GM18508 (cell line): ENCODE data around the gene TXNRD3.

ENCODE experiments used
- ATAC-seq: cut with Tn5 transposase; IDR thresholded peaks from one replicate; pipeline ENCODE4 v1.9.1; 2021; ENCODE audit warnings: moderate number of reproducible peaks; ENCODE audit not compliant: insufficient read depth, unreplicated experiment

The TXNRD3 gene

DNA sequence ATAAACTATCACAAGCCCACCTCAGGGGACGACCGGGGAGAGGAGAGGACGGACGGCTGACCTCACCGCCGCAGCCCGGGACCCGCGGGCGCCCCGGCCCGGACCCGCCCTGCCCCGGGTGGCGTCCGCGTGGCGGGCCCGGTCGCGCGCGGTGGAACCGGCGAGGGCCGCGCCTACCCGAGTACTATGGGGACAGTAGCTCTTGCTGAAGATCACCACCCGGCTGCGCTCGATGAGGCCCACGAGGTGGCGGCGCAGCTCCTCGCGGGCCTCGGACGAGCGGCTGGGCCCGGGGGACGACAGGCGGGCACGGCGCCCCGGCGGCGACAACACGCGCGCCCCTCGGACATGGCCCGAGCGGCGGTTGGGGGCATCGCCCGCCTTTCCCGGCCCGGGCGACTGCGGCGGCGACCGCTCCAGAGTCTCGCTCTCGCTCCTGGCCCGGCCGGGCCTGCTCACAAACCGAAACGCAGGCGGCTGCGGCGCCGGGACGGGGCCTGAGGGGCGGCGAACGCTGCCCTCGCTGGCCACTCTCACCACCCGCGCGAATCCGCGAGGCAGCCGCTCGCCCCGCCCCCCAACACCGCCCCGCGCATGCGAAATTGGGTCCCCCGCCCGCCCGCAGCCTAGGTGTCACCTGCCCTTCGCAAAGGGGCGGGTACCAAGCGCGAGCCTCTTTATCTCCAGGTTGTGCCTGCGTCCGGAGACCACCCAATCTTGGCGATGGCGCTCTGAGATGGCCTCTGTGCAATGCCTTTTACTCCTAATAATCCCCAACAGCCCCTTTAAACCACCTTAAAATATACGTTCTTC is at the start of gene TXNRD3:
Gene TXNRD3, minus strand, starts transcription at position 554 of the 813 bp plus-strand sequence.
- no peak for ATAC-seq

DNA sequence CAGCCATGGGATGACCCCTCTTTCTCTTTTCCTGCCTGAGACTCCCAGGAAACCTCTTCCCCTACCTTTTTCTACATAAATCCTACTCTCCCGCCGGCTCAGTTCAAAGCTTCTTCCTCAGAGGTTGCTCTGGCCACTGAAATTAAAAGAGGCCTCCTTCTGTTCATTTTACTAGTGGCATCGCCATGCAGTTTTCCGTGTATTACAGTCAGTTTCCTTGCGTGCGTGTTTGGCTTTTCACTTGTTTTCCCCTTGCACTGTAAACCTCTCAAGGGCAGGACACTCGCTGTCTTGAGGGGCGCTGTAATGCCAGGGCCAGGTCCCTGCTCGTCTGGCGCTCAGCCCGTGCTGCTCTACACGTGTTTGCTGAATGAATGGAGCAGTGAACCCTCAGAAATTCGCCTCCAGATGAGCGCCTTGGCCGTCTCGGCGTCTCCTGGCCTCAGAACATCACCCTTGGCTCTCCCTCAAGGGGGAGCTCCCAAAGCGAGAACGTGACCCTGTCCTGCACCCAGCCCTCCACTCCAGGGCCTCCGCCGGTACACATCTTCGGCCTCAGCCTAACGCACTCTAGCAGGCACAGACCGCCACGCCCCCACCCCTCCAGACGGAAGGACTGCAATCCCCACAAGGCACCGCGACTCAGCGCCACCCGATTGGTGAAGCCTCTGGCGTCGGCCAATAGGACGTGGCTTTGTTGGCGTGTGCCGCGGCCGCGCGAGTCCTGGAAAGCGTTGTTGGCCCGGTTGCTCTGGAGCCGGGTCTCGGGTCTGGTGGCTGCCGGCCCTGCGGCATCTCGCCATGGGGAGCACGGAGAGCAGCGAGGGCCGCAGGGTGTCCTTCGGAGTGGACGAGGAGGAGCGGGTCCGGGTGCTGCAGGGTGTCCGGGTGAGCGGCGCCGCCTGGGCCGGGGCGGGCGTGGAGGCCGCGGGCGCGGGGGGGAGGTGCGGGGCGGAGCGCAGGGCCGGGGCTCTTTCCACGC is 48.9 kb upstream of the TXNRD3 start, which contains the start of gene CHCHD6:
Gene CHCHD6, plus strand, starts transcription at position 729 of the 982 bp plus-strand sequence. Its CDS starts 73 bp downstream, at position 802.
- peak; percentile 73 for ATAC-seq

DNA sequence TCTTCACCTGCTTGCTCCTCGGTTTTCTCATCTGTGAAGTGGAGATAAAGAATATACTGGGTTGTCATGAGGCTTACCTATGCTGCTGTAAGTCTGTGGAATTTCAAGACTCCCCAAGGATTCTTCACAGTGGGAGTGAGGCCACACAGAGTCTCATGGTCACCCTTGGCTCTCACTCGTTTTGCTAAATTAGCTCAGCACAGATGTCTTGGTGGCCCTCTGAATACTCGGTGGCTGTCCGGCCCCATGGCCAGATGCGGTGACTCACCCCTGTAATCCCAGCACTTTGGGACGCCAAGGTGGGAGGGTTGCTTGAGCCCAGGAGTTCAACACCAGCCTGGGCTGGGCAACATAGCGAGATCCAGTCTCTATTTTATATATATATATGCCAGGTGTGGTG is 44.1 kb upstream of the TXNRD3 start:
- ATAC-seq = no peak

DNA sequence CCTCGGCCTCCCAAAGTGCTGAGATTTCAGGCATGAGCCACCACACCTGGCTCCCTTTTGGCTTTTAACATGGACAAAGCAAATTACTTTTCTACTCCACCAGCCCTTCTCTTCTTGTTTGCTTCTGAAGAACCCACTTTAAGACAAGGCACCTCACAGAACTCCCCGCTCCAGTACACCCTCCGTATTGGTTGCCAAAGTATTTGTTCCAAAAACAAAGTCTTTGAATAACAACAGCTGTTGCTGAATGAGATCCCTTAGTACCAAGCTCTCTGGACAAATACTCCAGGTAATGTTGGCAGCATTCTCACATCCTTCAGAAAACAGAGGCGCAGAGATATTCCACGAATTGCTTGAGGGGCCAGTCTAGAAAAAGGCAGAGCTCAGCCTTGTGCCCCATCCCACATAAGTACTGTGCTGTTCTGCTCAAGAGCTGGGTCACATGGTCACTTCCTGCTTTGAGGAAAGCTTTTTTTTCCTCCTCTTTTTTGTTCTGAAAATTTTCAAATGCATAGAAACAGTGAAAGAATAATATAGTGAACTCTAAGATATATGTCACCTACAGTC is 41.9 kb upstream of the TXNRD3 start:
- no peak for ATAC-seq

DNA sequence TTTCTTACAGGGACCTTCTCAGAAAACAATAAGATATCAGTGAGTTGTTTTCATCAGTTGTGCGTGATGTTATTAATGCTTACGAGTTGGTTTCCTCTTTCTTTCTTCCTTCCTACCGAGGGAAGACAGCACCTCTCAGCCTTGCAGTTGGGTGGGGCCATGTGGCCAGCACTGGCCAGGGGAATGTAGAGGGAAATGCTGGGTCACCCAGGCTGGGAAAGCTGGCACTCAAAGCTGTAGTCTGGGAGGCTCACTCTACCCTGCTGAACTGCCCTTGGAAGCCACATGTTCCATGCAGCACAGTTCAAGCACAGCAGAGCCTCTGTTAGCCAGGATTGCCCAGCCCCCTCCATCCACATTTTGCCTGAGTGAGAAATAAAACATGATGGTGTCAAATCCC is 39.0 kb upstream of the TXNRD3 start:
- no peak for ATAC-seq

DNA sequence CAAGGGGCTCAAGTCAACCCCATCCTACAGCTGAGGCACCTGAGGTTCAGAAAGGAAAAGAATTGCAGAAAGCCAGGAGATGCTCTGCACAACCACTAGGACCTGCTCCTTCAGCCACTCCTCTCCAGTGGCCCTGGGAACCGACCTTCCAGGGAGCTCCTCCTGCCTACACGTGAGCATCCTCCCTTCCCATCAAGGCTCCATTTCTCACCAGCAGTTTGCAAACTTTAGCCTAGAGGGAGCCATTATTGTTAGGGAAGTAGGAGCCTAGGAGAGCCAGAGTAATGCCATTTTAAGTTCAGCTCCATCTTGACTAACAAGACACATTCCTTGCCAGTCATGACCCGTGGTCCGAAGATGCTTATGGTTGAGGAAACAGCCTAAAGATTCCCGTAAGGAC is 37.9 kb upstream of the TXNRD3 start:
- no peak for ATAC-seq

DNA sequence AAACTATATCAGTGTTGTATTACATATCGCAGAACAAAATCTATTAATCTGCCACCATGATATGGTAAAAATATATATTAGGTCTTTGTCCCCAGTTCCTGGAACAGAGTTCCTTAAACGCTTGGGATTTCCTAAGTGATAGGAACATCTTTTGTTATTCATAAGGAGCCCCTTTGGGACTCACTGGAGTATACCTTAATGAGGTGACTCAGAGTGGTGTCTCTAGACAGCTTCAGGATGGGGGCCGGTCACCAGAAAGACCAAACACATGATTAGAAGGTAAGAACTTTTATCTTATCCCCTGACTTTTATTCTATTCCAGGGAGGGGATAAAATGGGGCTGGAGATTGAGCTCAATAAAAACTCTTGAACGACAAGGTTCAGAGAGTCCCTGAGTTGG is 36.8 kb upstream of the TXNRD3 start:
- ATAC-seq = no peak

DNA sequence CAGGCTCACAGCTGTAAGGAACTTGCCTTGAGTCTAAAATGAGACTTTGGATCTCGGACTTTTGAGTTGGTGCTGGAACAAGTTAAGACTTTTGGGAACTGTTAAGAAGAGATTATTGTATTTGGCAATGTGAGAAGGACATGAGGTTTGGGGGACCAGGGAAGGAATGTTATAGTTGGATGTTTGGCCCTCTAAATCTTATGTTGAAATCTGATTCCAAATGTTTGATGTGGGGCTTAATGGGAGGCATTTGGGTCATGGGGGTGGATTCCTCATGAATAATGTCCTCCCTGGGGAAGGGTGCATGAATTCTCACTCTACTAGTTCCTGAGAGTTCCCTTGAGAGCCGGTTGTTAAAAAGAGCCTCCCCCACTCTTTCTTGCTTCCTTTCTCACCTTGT is 30.6 kb upstream of the TXNRD3 start:
- no peak for ATAC-seq

DNA sequence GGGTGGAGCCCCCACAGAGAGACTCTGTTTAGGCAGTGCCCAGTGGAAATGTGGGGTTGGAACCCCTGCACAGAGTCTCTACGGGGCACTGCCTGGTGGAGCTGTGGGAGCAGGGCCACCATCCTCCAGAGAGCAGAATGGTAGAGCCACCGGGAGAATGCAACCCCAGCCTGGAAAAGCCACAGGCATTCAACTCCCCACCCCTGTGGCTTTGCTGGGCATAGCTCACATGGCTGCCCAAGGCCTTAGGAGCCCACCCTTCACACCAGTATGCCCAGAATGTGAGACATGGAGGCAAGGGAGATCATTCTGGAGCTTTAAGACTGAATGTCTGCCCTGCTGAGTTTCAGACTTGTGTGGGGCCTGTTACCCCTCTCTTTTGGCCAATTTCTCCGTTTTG is 30.1 kb upstream of the TXNRD3 start:
- no peak for ATAC-seq

DNA sequence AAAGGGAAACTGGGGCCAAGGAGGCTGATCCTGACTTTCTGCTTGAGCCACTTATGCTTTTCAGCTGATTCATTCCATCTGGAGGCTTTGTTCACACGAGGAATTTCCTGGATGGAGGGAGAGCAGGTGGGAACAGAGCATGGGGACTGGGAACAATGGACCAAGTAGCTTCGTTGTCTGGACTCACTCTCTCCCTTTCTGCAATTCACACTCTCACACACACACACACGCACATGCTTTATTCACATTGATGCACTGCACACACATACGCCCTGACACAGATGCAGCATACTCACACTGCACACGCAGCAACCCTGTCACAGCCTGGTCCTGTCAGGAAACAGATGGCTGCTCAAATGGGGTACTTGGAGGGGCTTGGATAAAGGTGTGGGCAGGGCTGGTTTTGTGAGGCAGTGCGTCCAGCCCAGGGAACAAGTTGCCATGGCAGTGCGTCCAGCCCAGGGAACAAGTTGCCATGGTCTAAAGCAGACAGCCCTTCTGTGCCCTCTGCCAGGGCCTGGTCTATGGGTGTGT is 29.4 kb upstream of the TXNRD3 start:
- no peak for ATAC-seq

DNA sequence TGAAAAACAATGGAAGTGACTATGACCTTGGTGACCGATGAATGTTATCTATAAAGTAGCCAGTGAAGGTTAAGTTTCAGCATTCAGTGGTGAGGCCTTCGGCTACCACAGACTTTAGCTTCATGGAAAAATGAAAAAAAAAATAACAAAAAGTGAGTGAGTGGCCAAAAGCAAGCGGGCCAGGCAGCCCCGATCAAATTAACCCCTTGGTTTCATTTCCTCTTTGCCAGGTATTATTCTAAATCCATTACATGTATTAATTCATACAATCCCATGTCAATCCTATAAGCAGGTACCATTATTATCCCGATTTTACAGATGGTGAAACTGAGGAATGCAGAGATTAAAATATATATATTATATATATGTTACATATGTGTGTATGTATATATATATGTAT is 28.1 kb upstream of the TXNRD3 start:
- ATAC-seq = no peak

DNA sequence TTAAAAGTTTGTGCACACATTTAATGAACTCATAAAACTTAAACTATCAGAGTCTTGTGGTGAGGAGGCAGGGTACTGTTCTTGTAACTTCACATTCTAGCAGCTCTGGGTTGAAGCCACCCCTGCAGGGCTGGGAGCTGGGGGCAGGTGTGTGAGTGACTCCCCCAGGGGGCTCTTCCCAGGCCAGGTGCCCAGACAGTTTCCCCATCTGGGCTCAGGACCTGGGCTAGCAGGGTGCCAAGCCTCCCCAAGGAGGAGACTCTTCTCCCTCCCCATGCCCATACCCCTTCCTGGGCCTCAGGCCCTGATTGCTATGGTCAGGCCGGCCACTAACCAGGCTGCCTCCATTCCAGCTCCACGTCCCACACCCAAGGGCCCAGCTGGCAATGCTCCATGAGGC is 27.1 kb upstream of the TXNRD3 start:
- ATAC-seq = no peak

DNA sequence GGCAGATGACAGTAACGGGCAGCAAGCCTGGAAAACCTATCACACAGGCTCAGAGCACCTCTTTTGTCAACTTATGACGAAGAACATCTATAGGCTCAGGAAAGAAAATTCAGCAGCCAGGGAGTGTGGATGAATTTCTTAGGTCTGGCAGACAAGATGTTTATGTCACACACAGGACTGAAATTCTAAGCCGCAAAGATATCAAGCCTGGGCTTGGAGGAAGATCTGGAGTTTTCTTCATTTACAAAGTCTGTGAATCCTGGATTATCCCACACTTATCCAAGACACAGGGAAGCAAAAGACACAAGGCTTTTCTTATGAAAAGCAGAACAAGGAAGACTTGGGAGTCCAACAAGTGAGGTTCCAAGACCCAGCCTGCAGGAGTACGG is 25.7 kb upstream of the TXNRD3 start:
- no peak for ATAC-seq

DNA sequence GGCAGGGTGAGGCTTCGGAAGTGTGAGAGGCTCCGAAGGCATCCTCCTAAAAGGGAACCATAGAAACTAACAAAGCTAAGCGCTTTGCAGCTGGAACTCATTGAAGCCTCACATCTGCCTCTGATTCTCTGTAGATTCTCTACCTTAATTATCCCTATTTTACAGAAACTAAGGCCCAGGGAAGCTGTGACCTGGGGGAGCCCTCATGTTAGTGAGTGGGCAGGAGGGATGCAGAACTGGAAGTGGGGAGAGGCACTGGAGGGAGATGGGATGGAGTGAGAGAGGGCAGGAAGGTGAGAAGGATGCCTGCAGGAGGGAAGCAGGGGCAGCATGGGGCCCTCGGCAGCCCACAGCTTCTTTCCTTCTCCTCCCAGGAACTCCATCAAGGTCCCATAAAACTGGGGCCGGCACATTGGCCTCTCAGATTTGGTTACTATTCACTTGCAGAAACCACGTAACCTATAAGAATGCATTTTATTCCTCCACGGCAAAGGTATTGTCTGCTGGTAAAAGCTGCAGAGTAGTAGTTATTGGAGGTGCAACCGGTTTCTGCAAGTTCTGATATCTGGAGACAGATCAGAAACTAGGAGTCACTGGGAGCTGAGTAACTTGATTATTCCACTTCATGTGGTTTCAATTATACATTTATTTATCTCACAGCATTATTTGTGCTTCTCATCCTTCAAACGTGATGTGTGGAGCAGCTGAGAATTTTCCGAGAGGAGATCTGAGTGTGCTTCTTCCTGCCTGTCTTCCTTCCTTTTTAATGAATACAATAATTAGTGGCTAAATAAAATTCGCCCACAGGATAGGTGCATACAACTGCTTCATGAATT is 25.1 kb upstream of the TXNRD3 start:
- no peak for ATAC-seq

DNA sequence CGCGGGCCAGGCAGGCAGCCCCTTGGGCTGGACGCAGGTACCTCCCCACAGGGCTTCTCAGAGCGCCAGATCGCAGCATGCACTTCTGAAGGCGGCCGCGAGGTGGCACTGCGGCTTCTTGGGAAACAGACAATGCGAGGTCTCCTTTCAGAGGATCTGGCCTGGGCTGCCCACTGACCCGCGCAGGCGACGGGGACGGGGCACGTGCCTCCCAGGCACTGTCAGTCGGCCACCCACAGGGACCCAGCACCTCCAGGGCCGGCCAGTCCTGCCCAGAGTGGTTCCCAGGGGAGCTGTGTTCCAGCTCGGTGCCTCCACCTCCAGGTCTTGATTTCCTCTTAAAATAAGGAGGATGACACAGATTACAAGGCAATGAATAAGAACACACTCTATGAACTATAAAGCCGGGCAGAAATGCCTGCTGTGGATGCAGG is 24.4 kb upstream of the TXNRD3 start:
- ATAC-seq = no peak

DNA sequence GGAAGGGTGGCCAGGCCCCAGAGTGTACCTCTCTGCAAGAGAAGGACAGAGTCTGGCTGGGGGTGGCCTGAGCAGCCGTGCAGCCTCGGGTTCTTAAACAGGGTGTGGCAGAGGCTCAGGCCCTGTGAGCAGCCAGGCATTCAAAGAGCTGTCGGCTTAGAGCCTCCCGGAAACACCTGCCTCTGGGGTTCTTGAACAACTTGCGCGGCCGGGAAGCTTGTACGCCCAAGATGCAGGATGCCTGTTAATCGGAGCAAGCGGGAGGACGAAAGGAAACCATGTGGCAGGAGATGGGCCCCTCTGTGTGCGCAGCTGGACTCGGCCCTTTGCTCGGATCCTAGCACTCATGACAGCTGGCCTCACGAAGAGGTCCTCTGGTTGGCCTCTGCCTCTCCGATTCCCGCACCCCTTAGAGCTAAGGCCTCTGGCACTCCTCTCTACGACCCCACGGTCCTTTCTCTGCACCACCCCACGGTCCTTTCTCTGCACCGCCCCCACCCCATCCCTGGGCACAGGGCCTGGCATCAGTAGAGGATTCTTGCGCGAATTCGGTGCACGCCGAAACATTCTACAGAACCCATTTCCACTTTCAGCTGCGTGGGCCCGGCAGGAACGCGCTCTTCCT is 23.9 kb upstream of the TXNRD3 start:
- ATAC-seq = no peak

DNA sequence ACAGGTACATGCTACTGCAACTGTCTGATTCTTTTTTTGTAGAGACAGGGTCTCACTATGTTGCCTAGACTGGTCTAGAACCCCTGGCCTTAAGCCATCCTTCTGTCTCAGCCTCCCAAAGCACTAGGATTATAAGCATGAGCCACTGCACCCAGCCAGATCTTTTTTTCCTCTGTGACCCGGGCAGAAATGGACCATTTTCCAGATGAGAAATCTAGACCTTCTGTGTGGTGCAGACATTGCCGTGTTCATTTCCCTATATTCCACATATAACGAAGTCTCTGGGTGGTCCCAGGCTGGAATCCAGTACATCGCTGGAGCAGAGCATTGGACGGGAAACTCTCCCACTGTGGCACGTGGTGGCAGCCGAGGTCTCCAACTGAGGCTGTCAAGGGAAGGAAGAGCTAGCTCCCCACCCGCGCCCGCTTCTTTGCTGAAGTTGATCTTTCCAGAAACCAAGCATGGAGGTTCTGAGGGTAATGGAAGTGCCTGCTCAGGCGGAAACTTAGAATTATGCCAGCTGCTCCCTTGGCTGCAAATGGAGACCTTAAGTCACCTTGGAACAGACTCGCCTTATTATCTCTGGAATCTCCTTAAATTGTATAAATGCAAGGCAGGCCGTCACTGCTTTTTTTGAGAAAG is 23.1 kb upstream of the TXNRD3 start:
- ATAC-seq = no peak

DNA sequence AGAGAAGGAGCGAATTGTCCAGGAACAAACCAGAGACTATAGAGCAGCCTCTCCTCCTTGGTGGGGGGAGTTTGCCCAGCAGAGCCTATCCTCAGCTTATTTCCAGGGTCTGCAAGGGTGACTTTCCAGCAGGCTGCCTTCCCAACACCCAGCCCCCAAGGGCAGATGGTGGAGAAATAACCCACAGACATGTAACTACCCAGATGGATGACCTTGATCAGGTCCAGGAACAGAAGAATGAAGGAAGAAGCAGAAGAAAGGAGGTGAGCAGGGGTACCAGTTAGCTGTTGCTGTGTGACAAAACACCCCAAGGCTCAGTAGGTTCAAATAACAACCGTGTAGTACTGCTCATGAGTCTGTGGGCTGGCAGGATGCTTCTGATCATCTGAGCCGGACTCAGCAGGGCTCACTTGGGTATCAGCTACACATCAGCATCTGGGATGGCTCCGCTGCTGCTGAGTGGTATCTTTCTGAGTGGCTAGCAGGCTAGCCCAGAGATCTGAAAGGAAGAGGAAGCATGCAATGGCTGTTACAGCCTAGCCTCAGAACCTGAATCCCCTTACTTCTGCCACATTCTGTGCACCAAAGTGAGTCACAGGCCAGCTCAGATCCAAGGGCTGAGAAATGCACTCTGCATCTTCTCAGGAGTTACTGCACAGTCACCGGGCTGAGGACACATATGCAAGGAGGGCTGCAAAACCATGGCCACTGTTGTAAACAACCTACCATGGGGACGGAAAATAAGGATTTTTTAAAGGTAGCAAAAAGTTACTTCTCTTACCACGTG is 22.2 kb upstream of the TXNRD3 start:
- ATAC-seq = no peak
